ENCODE results near the gene FNDC10. TPM values are rescaled to one million over a fixed set of nuclear protein-coding genes. Genes with fewer than 3 reads are reported as not detected.
A peak's percentile ranks its signal among the peaks of the same experiment; 100 is the strongest.

The FNDC10 gene
- total and polyA plus RNA-seq, 10 of the 15 experiments (the other 5 are each of a cell fraction or from before 2014, with no cell fraction given), result 0.05 to 1.3 (median 0.25) TPM; not detected in 4

DNA sequence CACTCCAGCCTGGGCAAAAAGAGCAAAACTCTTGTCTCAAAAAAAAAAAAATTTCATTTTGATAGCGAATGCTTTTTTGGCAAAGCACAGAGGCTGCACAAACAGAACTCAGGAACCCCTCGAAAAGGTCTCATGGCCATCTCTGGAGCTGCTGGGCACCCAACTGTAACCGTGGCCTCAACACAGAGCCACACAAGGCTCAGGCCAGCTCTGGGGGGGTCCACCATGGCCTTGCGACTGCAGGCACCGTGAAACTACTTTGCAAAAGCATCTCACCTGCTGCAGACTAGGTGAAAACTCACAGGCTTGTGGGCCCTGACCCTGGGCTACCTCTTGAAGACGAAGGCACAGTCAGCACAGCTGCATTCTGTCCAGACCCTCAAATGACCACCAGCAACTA, 43.4 kb downstream of the FNDC10 start:
- 91% methylated on average over 6 of the region's 6 CpGs for WGBS (ENCODE audit: insufficient coverage, insufficient replicate concordance, low lambda C conversion rate, missing lambda C conversion rate)
- TF ChIP-seq SMARCA5 (IDR thresholded peaks at IDR 0.05), result no peak
- TF ChIP-seq JUND (IDR thresholded peaks at IDR 0.05; ENCODE audit: low read depth, low read length), result no peak
- TF ChIP-seq NFXL1 (IDR thresholded peaks at IDR 0.05; ENCODE audit: borderline replicate concordance), result no peak
- no peak for TF ChIP-seq RAD51 (IDR thresholded peaks at IDR 0.05)
- TF ChIP-seq POLR2A (IDR thresholded peaks at IDR 0.05; ENCODE audit: low read depth, low read length), result 0 out of 2 replicates have a peak, but pooled peaks have one; percentile 25
- intact Hi-C loops (cut with micrococcal nuclease; ENCODE audit: unreplicated experiment) (no loop called here), in situ Hi-C loops (cut with MboI) (no loop called here)
- DNase-seq (ENCODE audit: low read depth, low spot score) (no peak), ATAC-seq (no peak), FAIRE-seq (no peak)
- Histone ChIP-seq H3K36me3 (ENCODE audit: control insufficient read depth in 2 of 2, insufficient read depth in 2 of 2, low read length in 1 of 2) (peaks cover 3 to 4% of the 10 kb centered on the region in 2 experiments; a peak in 3 of 4 replicates), H3K79me2 (ENCODE audit: control insufficient read depth, insufficient read depth, low read length) (no peaks in the 10 kb centered on the region), H3K4me2 (ENCODE audit: control insufficient read depth, insufficient read depth) (no peak overlapping the region), H3K9me3 (replicated peaks; ENCODE audit: control insufficient read depth, insufficient read depth, low read length) (no peaks in the 10 kb centered on the region), H3K27me3 (replicated peaks in 1 of 2; ENCODE audit: control insufficient read depth in 2 of 2, insufficient read depth in 2 of 2, low read length in 1 of 2) (no peaks in the 10 kb centered on the region), H3K9ac (ENCODE audit: control insufficient read depth, insufficient read depth, low read length) (no peak overlapping the region), H2AFZ (ENCODE audit: control insufficient read depth, low read depth, low read length) (no peak overlapping the region), H3K4me3 (no peak overlapping the region), H3K27ac (ENCODE audit: control insufficient read depth, insufficient read depth) (no peak overlapping the region), H4K20me1 (ENCODE audit: control insufficient read depth, insufficient read depth) (no peaks in the 10 kb centered on the region), H3K4me1 (ENCODE audit: control insufficient read depth, insufficient read depth, low read length) (no peaks in the 10 kb centered on the region)
- no TSS peak for BruUV-seq (replicated peaks)
- SMC1A ChIA-PET (ENCODE audit: uncharacterized antibody, unreplicated experiment), result interaction anchor here (1.4 kb wide), 1 partner anchor 9 kb away, joined by 4 read pairs; no protein-coding TSS in a partner anchor
- CTCF ChIA-PET, result no interaction called here
- RAD21 ChIA-PET (ENCODE audit: unreplicated experiment), result no interaction called here
- POLR2A ChIA-PET, result no interaction called here

DNA sequence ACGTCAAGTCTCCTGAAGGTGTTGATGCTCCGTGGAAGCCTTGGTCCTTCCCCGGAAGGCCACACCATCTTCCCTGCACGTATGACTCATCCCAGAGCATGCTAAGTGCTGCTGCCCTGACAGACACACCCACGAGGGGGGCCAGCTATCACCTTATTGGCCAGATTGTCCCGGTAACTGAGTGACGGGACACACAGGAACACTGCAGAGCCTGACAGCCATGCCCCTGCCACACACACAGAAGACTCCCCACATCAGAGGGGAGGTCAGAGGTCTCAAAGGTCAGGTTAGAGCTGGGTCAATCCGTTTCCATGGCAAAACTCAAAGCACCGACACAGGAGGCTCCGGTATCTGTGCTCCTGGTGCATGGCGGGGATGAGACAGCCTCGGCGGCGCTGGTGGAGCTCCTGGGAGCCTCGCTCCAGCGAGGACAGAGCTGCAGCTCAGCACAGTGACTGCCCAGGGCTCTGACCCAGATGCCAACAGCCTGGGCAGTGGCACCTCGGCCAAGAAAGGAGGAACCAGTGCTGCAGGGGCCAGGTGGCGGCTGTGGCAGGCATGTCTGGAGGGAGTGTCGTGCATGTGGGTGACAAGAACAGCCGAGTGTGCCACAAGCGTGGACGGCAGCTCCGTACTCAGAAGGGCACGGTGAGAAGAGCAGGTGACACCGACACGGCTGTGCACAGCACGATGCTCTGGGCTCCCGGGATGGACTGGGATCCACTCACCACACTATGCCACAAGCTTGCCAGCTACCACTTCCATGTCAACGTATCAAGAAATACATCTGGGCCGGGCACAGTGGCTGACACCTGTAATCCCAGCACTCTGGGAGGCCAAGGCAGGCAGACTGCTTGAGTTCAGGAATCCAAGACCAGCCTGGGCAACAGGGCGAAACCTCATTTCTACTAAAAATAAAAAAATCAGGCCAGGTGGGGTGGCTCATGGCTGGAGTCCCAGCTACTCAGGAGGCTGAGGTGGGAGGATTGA, 44.7 kb downstream of the FNDC10 start:
- Histone ChIP-seq H3K4me1 (ENCODE audit: control insufficient read depth, insufficient read depth, low read length) (no peaks in the 10 kb centered on the region), H3K27me3 (replicated peaks in 1 of 2; ENCODE audit: control insufficient read depth in 2 of 2, insufficient read depth in 2 of 2, low read length in 1 of 2) (no peaks in the 10 kb centered on the region), H3K9ac (ENCODE audit: control insufficient read depth, insufficient read depth, low read length) (no peak overlapping the region), H3K4me2 (ENCODE audit: control insufficient read depth, insufficient read depth) (no peak overlapping the region), H3K36me3 (ENCODE audit: control insufficient read depth in 2 of 2, insufficient read depth in 2 of 2, low read length in 1 of 2) (peaks cover under 1 to 1% of the 10 kb centered on the region in 2 experiments; a peak in 3 of 4 replicates), H3K27ac (ENCODE audit: control insufficient read depth, insufficient read depth) (no peak overlapping the region), H2AFZ (ENCODE audit: control insufficient read depth, low read depth, low read length) (no peak overlapping the region), H4K20me1 (ENCODE audit: control insufficient read depth, insufficient read depth) (no peaks in the 10 kb centered on the region), H3K79me2 (ENCODE audit: control insufficient read depth, insufficient read depth, low read length) (no peaks in the 10 kb centered on the region), H3K9me3 (replicated peaks; ENCODE audit: control insufficient read depth, insufficient read depth, low read length) (no peaks in the 10 kb centered on the region), H3K4me3 (no peak overlapping the region)
- POLR2A ChIA-PET, result interaction anchor here (0.7 kb wide), 1 partner anchor 16 kb away, joined by 3 read pairs; no protein-coding TSS in a partner anchor
- WGBS (ENCODE audit: insufficient coverage, insufficient replicate concordance, low lambda C conversion rate, missing lambda C conversion rate), result 88% methylated on average over 31 of the region's 31 CpGs
- intact Hi-C loops (cut with micrococcal nuclease; ENCODE audit: unreplicated experiment), result no loop called here
- in situ Hi-C loops (cut with MboI), result no loop called here
- SMC1A ChIA-PET (ENCODE audit: uncharacterized antibody, unreplicated experiment), result no interaction called here
- FAIRE-seq, result no peak
- no peak for TF ChIP-seq RFX5 (IDR thresholded peaks at IDR 0.05; ENCODE audit: low read depth, low read length)
- no peak for ATAC-seq
- BruUV-seq (replicated peaks), result no TSS peak
- RAD21 ChIA-PET (ENCODE audit: unreplicated experiment), result no interaction called here
- CTCF ChIA-PET, result no interaction called here
- no peak for DNase-seq (ENCODE audit: low read depth, low spot score)
